ENCODE data around the gene TRAPPC13.
A peak's percentile ranks its signal among the peaks of the same experiment; 100 is the strongest.

TRAPPC13 gene

DNA sequence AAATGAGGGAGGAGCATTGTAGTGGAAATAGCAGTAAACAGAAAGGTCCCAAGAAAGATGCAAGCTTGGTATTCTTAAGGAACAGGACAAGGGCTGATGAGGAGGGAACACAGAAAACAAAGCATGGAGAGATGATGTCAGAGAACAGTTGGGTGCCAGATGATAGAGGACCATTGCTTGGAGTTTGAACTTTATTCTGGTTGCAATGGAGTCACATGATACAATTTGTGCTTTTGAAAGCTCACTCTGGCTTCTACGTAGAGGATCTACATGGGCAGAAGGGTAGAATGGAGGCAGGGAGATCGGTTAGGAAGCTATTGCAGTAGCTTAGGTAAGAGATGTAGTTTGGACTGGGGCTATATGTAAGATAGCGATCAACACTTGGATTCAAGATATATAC lies 57.3 kb downstream of the TRAPPC13 start:
- no peak for DNase-seq (ENCODE audit: low spot score)

DNA sequence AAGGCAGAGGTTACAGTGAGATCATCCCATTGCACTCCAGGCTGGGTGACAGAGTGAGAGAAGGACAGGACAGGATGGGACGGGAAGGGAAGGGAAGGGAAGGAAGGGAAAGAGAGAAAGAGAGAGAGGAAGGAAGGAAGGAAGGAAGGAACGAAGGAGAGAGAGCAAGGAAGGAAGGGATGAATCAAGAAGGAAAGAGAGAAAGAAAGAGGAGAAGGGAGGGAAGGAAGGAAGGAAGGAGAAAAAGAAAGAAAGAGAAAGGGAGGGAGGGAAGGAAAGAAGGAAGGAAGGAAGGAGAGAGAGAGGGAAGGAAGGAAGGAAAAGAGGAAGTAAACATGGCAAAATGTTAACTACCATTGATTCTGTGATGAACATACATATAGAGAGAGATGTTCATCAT lies 68.3 kb downstream of the TRAPPC13 start:
- no peak for DNase-seq (ENCODE audit: low spot score)

DNA sequence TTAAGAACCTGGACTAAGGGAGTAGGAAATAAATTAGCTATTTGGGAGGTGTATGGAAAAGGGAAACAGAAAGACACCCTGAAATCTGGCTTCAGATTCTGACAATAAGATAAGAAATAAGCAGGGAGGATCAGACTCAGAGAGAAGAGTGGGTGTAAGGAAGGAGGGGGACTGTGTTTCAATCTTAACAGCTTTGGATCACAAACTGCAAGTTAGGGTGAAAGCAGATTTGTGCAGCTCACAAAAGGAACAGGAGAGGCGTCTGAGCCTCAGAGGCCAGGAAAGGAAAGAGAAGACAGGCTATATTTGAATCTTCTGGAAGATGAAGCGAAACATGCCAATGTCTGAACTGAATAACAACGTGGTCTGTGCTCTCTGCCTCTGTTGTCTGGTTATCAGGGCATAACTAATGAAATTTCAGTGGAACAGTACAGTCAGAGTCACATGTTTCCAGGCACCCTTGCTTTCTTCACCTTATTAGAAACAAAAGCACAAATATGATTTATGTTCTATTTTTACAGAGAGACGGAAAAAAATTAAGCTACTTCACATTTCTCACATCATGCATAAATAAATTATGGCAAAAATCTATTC lies 70.4 kb downstream of the TRAPPC13 start:
- no peak for DNase-seq (ENCODE audit: low spot score)

DNA sequence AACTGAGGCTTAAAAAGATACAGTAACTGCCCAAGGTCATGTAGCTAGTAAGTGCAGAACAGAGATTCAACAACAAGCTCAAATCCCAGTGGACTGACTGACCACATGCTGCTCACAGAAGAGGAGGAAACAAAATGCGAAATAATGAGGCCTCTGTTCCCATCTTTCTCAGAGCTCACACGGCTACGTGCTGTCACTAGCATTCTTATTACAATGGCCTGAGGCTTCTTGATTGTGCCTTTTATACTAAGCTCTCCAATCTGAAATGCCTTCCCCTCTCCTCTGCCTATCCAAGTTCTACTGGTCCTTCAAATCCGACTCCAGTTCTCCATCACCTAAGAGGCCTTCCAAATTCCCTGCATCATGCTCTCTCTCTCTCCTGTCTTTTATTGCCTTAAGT lies 71.1 kb downstream of the TRAPPC13 start:
- DNase-seq (ENCODE audit: low spot score), result no peak

DNA sequence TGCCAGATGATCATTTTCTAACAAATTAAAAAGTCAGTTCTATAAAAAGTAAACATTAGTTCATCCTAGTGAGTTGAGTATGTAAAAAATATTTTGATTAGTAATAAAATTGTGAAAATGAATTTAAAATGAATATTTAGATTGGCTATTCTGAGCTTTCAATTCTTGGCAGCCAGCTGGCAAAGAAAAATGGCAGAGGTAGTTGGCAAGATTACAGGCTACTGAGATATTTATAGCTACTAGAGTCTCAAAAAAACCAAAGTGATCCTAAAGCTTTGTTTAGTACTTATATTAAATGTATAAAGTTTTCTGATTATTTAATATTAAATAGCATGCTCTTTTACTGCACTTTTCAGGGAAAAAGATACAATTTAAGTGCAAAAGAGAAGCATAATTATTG lies 72.1 kb downstream of the TRAPPC13 start:
- no peak for DNase-seq (ENCODE audit: low spot score)

DNA sequence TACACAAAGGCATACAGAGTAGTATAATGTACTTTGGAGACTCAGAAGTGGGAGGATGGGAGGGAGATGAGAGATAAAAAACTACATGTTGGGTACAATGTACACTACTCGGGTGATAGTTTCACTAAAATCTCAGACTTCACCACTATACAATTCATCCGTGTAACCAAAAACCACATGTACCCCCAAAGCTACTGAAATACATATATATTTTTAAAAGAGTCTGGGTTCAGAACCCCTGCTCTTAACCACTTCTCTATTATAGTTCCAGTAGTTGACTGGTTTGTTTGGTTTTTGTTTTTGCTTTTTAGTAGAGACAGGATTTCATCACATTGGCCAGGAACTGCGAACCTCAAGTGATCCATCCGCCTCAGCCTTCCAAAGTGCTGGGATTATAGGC lies 74.5 kb downstream of the TRAPPC13 start:
- DNase-seq (ENCODE audit: low spot score), result no peak

DNA sequence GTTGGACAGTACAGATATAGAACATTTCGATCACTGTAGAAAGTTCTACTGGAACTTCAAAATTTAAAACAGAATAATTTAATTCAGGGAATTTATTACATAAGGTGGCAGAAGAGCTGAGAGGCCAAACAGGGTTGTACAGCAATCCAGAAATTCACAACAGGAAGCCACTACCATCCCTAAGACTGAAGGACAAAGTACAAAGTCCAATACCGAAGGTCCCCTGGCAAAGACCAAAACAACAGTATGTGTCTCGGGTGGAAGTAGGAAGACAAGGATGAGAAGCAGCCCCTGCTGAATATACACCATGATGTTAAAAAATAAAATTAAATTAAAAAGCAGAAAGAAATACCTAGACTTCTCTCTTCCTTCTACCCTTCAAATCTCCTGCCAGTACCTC lies 77.2 kb downstream of the TRAPPC13 start:
- no peak for DNase-seq (ENCODE audit: low spot score)

DNA sequence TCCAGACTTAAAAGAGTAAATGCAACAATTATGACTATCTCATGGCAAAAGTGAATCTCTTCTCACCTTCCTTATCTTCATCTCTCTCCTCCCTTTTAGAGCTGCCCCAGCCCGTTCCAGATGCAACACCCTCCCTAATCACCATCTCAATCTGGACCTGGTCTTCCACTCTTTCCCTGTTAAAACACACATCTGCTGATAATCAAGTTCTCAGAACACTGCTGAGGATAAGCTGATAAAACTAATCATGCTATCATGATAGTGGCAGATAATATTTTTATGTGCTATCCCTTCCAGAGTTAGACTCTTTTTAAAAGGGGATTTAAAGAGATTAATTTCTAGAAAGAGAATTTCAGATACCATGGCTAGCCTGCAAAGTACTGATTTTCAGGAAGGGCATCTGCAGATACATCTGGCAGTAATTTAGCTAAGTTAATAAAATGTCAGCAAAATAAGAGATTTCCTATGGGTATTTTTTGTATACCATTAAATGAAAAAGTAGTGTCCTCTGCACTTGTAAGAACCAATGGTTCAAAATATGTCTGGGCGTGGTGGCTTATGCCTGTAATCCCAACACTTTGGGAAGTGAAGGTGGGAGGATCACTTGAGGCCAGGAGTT lies 79.9 kb downstream of the TRAPPC13 start:
- DNase-seq (ENCODE audit: low spot score), result peak; percentile 44

DNA sequence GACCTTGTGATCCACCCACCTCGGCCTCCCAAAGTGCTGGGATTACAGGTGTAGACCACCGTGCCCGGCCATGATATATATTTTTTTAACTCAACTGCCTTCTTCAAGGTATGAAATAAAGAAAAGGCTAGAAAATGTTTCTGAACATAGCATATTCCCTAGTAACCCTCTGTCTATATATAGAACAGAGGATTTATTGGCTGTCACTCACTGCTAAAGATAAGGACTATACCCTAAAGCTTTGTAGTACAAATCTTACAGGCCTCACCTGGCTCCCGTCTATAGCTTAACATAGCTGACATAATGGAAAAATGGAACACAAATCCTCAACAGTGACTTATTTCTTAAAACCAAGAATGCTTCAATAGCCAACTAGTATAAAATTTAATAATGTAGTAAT lies 82.8 kb downstream of the TRAPPC13 start:
- no peak for DNase-seq (ENCODE audit: low spot score)

DNA sequence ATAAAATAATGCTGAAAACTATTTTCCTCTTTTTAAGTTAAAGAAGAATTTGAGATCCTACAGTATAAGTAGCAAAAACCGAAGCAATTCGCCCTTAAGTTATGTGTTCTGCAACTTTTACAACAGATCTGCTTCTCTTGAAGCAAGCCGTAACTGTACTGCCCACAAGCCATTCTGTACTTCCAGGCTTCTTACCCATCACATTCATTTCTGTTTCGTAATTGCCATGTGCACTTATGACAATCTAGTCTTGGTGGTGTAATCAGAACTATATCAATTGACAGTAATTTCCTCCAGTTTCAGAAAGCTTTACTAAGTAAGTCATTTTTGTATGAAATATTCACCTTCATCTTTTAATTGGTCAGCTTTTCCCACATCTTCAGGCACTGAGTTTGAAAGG lies 83.3 kb downstream of the TRAPPC13 start:
- no peak for DNase-seq (ENCODE audit: low spot score)
